8988T (cell line): ENCODE results near the gene BAHCC1.
A peak's percentile ranks its signal among the peaks of the same experiment; 100 is the strongest.

Experiments
- DNase-seq: peaks from one replicate; pipeline ENCODE4 v3.0.0; 2011

BAHCC1 gene

GRCh38 chr17:81398832-81399411 is 3.7 kb downstream of the BAHCC1 start:
- DNase-seq, result no peak

GRCh38 chr17:81399481-81400153 is 4.4 kb downstream of the BAHCC1 start:
- DNase-seq, result no peak

- no peak for DNase-seq
These were observed 5.1 kb downstream of the BAHCC1 start for GRCh38 chr17:81400154-81400977.

- DNase-seq, result no peak
These were observed 5.9 kb downstream of the BAHCC1 start for GRCh38 chr17:81400996-81401722.

- DNase-seq, result peak; percentile 96
These were observed 6.7 kb downstream of the BAHCC1 start for GRCh38 chr17:81401723-81402529.

GRCh38 chr17:81402530-81402941 is 7.3 kb downstream of the BAHCC1 start:
- DNase-seq, result no peak

GRCh38 chr17:81402981-81403467 is 7.8 kb downstream of the BAHCC1 start:
- no peak for DNase-seq

- DNase-seq, result no peak
These were observed 8.6 kb downstream of the BAHCC1 start for GRCh38 chr17:81403671-81404534.

GRCh38 chr17:81404558-81405165 is 9.4 kb downstream of the BAHCC1 start:
- no peak for DNase-seq

GRCh38 chr17:81405411-81405872 is 10.2 kb downstream of the BAHCC1 start:
- DNase-seq, result no peak

- no peak for DNase-seq
These were observed 11.1 kb downstream of the BAHCC1 start for GRCh38 chr17:81406117-81406953.

- DNase-seq, result no peak
These were observed 12.8 kb downstream of the BAHCC1 start for GRCh38 chr17:81408049-81408448.

GRCh38 chr17:81409190-81409935 is 14.1 kb downstream of the BAHCC1 start:
- no peak for DNase-seq

GRCh38 chr17:81410852-81411251 is 15.6 kb downstream of the BAHCC1 start:
- DNase-seq, result no peak

GRCh38 chr17:81411305-81411704 is 16.0 kb downstream of the BAHCC1 start:
- DNase-seq, result no peak

GRCh38 chr17:81412490-81413093 is 17.3 kb downstream of the BAHCC1 start:
- DNase-seq, result no peak

- DNase-seq, result no peak
These were observed 18.4 kb downstream of the BAHCC1 start for GRCh38 chr17:81413497-81414135.
